ENCODE data around the gene TMPRSS7. TPM values are rescaled to one million over a fixed set of nuclear protein-coding genes. Genes with fewer than 3 reads are reported as not detected.

Gene TMPRSS7
- not detected for polyA plus RNA-seq (2013, experiment 1 of 2)
- polyA plus RNA-seq (2013, experiment 2 of 2) = not detected

- H2BK5ac ChIP-seq (ENCODE audit: low read depth, low read length, poor library complexity, severe bottlenecking) = no peak within 1 kb of the TSS
- no peak for DNase-seq
These were observed at the start of gene TMPRSS7 for GRCh38 chr3:112034436-112034835. TSS of gene TMPRSS7 (plus strand) at chr3:112034736. CDS start at chr3:112034846, 110 bp downstream.

GRCh38 chr3:111986800-111987199 lies 47.7 kb upstream of the TMPRSS7 start:
- H3K27me3 ChIP-seq (ENCODE audit: control insufficient read depth in 1 of 2, insufficient read depth in 1 of 2, low read length in 2 of 2) = no peaks in the 10 kb centered on the region
- H4K8ac ChIP-seq (ENCODE audit: low read length) = no peak overlapping the region
- H3K14ac ChIP-seq (ENCODE audit: low read length in 2 of 2) = no peak overlapping the region
- H2BK120ac ChIP-seq (ENCODE audit: low read depth, low read length) = no peak overlapping the region
- no peak overlapping the region for H3K27ac ChIP-seq (ENCODE audit: low read length, poor library complexity, severe bottlenecking)
- WGBS = 79% methylated on average over 1 of the region's 3 CpGs
- no peak overlapping the region for H4K91ac ChIP-seq (ENCODE audit: low read length)
- DNase-seq = no peak
- no peak overlapping the region for H2AFZ ChIP-seq (ENCODE audit: low read depth, low read length)
- no peak overlapping the region for H3K4ac ChIP-seq (ENCODE audit: low read depth in 1 of 2, low read length in 2 of 2)
- no peak overlapping the region for H2BK15ac ChIP-seq (ENCODE audit: low read depth, poor library complexity, severe bottlenecking)
- no peak overlapping the region for H2AK5ac ChIP-seq (ENCODE audit: low read length, severe bottlenecking)
- no peak overlapping the region for H3K18ac ChIP-seq (ENCODE audit: low read depth in 1 of 2, low read length in 2 of 2)
- H3K9ac ChIP-seq (ENCODE audit: low read length) = no peak overlapping the region
- no peak overlapping the region for H2BK12ac ChIP-seq (ENCODE audit: low read length in 2 of 2)
- no peak overlapping the region for H3K23ac ChIP-seq (ENCODE audit: low read length in 2 of 2)
- no peak overlapping the region for H2BK5ac ChIP-seq (ENCODE audit: low read depth, low read length, poor library complexity, severe bottlenecking)
- H3K4me1 ChIP-seq (ENCODE audit: control insufficient read depth, insufficient read depth, low read depth, low read length) = no peaks in the 10 kb centered on the region
- H3K4me3 ChIP-seq (ENCODE audit: insufficient read depth in 1 of 2, low read depth in 1 of 2, low read length in 2 of 2) = no peak overlapping the region
- H3K79me1 ChIP-seq (replicated peaks; ENCODE audit: low read length, poor library complexity, severe bottlenecking) = peaks cover 4% of the 10 kb centered on the region
- no peak overlapping the region for H3K4me2 ChIP-seq (ENCODE audit: low read length, poor library complexity, severe bottlenecking)
- peaks cover 12 to 42% of the 10 kb centered on the region in 2 experiments for H3K36me3 ChIP-seq (ENCODE audit: control insufficient read depth in 1 of 2, insufficient read depth in 2 of 2, low read depth in 1 of 2, low read length in 2 of 2)
- H3K9me3 ChIP-seq (ENCODE audit: control insufficient read depth, low read length) = no peaks in the 10 kb centered on the region

More at GRCh38 chr3:112034436-112034835, at the start of gene TMPRSS7:
- Histone ChIP-seq H3K4me2 (ENCODE audit: low read length, poor library complexity, severe bottlenecking) (no peak within 1 kb of the TSS), H3K18ac (ENCODE audit: low read depth in 1 of 2, low read length in 2 of 2) (no peak within 1 kb of the TSS), H3K4ac (ENCODE audit: low read depth in 1 of 2, low read length in 2 of 2) (no peak within 1 kb of the TSS), H2AFZ (ENCODE audit: low read depth, low read length) (no peak within 1 kb of the TSS), H2AK5ac (ENCODE audit: low read length, severe bottlenecking) (no peak within 1 kb of the TSS), H3K23ac (ENCODE audit: low read length in 2 of 2) (no peak within 1 kb of the TSS), H3K4me1 (ENCODE audit: control insufficient read depth, insufficient read depth, low read depth, low read length) (no peaks in the 10 kb centered on the region), H3K27ac (ENCODE audit: low read length, poor library complexity, severe bottlenecking) (no peak within 1 kb of the TSS), H2BK120ac (ENCODE audit: low read depth, low read length) (no peak within 1 kb of the TSS), H3K9ac (ENCODE audit: low read length) (no peak within 1 kb of the TSS), H3K79me1 (replicated peaks; ENCODE audit: low read length, poor library complexity, severe bottlenecking) (no peaks in the 10 kb centered on the region), H3K27me3 (ENCODE audit: control insufficient read depth in 1 of 2, insufficient read depth in 1 of 2, low read length in 2 of 2) (no peaks in the 10 kb centered on the region), H3K4me3 (ENCODE audit: insufficient read depth in 1 of 2, low read depth in 1 of 2, low read length in 2 of 2) (no peak within 1 kb of the TSS), H4K8ac (ENCODE audit: low read length) (no peak within 1 kb of the TSS), H2BK12ac (ENCODE audit: low read length in 2 of 2) (no peak within 1 kb of the TSS), H2BK15ac (ENCODE audit: low read depth, poor library complexity, severe bottlenecking) (no peak within 1 kb of the TSS), H3K14ac (ENCODE audit: low read length in 2 of 2) (no peak within 1 kb of the TSS), H3K9me3 (ENCODE audit: control insufficient read depth, low read length) (no peaks in the 10 kb centered on the region), H3K36me3 (ENCODE audit: control insufficient read depth in 1 of 2, insufficient read depth in 2 of 2, low read depth in 1 of 2, low read length in 2 of 2) (no peaks in the 10 kb centered on the region), H4K91ac (ENCODE audit: low read length) (no peak within 1 kb of the TSS)
- 94% methylated on average over 4 of the region's 4 CpGs for WGBS

GRCh38 chr3:111989061-111989678 lies 45.4 kb upstream of the TMPRSS7 start:
- Histone ChIP-seq H3K9me3 (ENCODE audit: control insufficient read depth, low read length) (no peaks in the 10 kb centered on the region), H3K18ac (ENCODE audit: low read depth in 1 of 2, low read length in 2 of 2) (no peak overlapping the region), H3K4me2 (ENCODE audit: low read length, poor library complexity, severe bottlenecking) (no peak overlapping the region), H3K14ac (ENCODE audit: low read length in 2 of 2) (no peak overlapping the region), H4K91ac (ENCODE audit: low read length) (no peak overlapping the region), H3K4me1 (ENCODE audit: control insufficient read depth, insufficient read depth, low read depth, low read length) (no peaks in the 10 kb centered on the region), H3K27ac (ENCODE audit: low read length, poor library complexity, severe bottlenecking) (no peak overlapping the region), H2BK12ac (ENCODE audit: low read length in 2 of 2) (no peak overlapping the region), H3K9ac (ENCODE audit: low read length) (no peak overlapping the region), H2BK15ac (ENCODE audit: low read depth, poor library complexity, severe bottlenecking) (no peak overlapping the region), H4K8ac (ENCODE audit: low read length) (no peak overlapping the region), H3K4me3 (ENCODE audit: insufficient read depth in 1 of 2, low read depth in 1 of 2, low read length in 2 of 2) (no peak overlapping the region), H2AK5ac (ENCODE audit: low read length, severe bottlenecking) (no peak overlapping the region), H3K23ac (ENCODE audit: low read length in 2 of 2) (no peak overlapping the region), H3K79me1 (replicated peaks; ENCODE audit: low read length, poor library complexity, severe bottlenecking) (peaks cover 3% of the 10 kb centered on the region), H2BK120ac (ENCODE audit: low read depth, low read length) (no peak overlapping the region), H3K27me3 (ENCODE audit: control insufficient read depth in 1 of 2, insufficient read depth in 1 of 2, low read length in 2 of 2) (no peaks in the 10 kb centered on the region), H3K4ac (ENCODE audit: low read depth in 1 of 2, low read length in 2 of 2) (no peak overlapping the region), H2BK5ac (ENCODE audit: low read depth, low read length, poor library complexity, severe bottlenecking) (no peak overlapping the region), H3K36me3 (ENCODE audit: control insufficient read depth in 1 of 2, insufficient read depth in 2 of 2, low read depth in 1 of 2, low read length in 2 of 2) (peaks cover 12 to 51% of the 10 kb centered on the region in 2 experiments), H2AFZ (ENCODE audit: low read depth, low read length) (no peak overlapping the region)
- peak; percentile 78 for DNase-seq
- 68% methylated on average over 2 of the region's 3 CpGs for WGBS

- Histone ChIP-seq H3K9ac (ENCODE audit: low read length) (no peak overlapping the region), H3K4me3 (ENCODE audit: insufficient read depth in 1 of 2, low read depth in 1 of 2, low read length in 2 of 2) (no peak overlapping the region), H3K4me2 (ENCODE audit: low read length, poor library complexity, severe bottlenecking) (no peak overlapping the region), H2BK12ac (ENCODE audit: low read length in 2 of 2) (no peak overlapping the region), H3K9me3 (ENCODE audit: control insufficient read depth, low read length) (no peaks in the 10 kb centered on the region), H4K8ac (ENCODE audit: low read length) (no peak overlapping the region), H3K18ac (ENCODE audit: low read depth in 1 of 2, low read length in 2 of 2) (no peak overlapping the region), H4K91ac (ENCODE audit: low read length) (no peak overlapping the region), H3K23ac (ENCODE audit: low read length in 2 of 2) (no peak overlapping the region), H3K27me3 (ENCODE audit: control insufficient read depth in 1 of 2, insufficient read depth in 1 of 2, low read length in 2 of 2) (no peaks in the 10 kb centered on the region), H2BK15ac (ENCODE audit: low read depth, poor library complexity, severe bottlenecking) (no peak overlapping the region), H2BK5ac (ENCODE audit: low read depth, low read length, poor library complexity, severe bottlenecking) (no peak overlapping the region), H3K36me3 (ENCODE audit: control insufficient read depth in 1 of 2, insufficient read depth in 2 of 2, low read depth in 1 of 2, low read length in 2 of 2) (peaks cover 6 to 35% of the 10 kb centered on the region in 2 experiments), H3K14ac (ENCODE audit: low read length in 2 of 2) (no peak overlapping the region), H3K4me1 (ENCODE audit: control insufficient read depth, insufficient read depth, low read depth, low read length) (no peaks in the 10 kb centered on the region), H3K4ac (ENCODE audit: low read depth in 1 of 2, low read length in 2 of 2) (no peak overlapping the region), H3K27ac (ENCODE audit: low read length, poor library complexity, severe bottlenecking) (no peak overlapping the region), H2BK120ac (ENCODE audit: low read depth, low read length) (no peak overlapping the region), H2AK5ac (ENCODE audit: low read length, severe bottlenecking) (no peak overlapping the region), H2AFZ (ENCODE audit: low read depth, low read length) (no peak overlapping the region), H3K79me1 (replicated peaks; ENCODE audit: low read length, poor library complexity, severe bottlenecking) (peaks cover 1% of the 10 kb centered on the region)
- no peak for DNase-seq
- 70% methylated on average over 2 of the region's 2 CpGs for WGBS
These were observed 41.5 kb upstream of the TMPRSS7 start for GRCh38 chr3:111993038-111993437.

Measured in mesenchymal stem cell (in vitro differentiated cells and primary cell).